Measurements from ENCODE around the gene ARID1B.
"Not testable (repeated sequence)": the region's sequence is repeated elsewhere in the genome, so short reads cannot be mapped to it uniquely, and the experiment has no call there.

The ARID1B gene

GRCh38 chr6:157145656-157146285 lies 368.6 kb downstream of the ARID1B start:
- no peak for DNase-seq

- not testable (repeated sequence) for DNase-seq
These were observed 370.2 kb downstream of the ARID1B start for GRCh38 chr6:157147054-157148026.

GRCh38 chr6:157148391-157149323 lies 371.5 kb downstream of the ARID1B start:
- DNase-seq, result no peak

- DNase-seq, result no peak
These were observed 372.9 kb downstream of the ARID1B start for GRCh38 chr6:157150076-157150475.

- DNase-seq, result no peak
These were observed 373.9 kb downstream of the ARID1B start for GRCh38 chr6:157151029-157151428.

GRCh38 chr6:157151989-157152388 lies 374.8 kb downstream of the ARID1B start:
- DNase-seq, result no peak

GRCh38 chr6:157152556-157152955 lies 375.4 kb downstream of the ARID1B start:
- DNase-seq, result no peak

GRCh38 chr6:157155804-157156203 lies 378.6 kb downstream of the ARID1B start:
- DNase-seq, result no peak

- no peak for DNase-seq
These were observed 380.1 kb downstream of the ARID1B start for GRCh38 chr6:157157258-157157657.

GRCh38 chr6:157158456-157158855 lies 381.3 kb downstream of the ARID1B start:
- no peak for DNase-seq

GRCh38 chr6:157158897-157159296 lies 381.7 kb downstream of the ARID1B start:
- DNase-seq, result no peak

- no peak for DNase-seq
These were observed 382.2 kb downstream of the ARID1B start for GRCh38 chr6:157159348-157159747.

- DNase-seq, result no peak
These were observed 384.7 kb downstream of the ARID1B start for GRCh38 chr6:157161912-157162311.

- no peak for DNase-seq
These were observed 385.7 kb downstream of the ARID1B start for GRCh38 chr6:157162766-157163433.

GRCh38 chr6:157163434-157164159 lies 386.4 kb downstream of the ARID1B start:
- no peak for DNase-seq

GRCh38 chr6:157164972-157165371 lies 387.8 kb downstream of the ARID1B start:
- DNase-seq, result no peak

GRCh38 chr6:157166784-157167183 lies 389.6 kb downstream of the ARID1B start:
- DNase-seq, result no peak

GRCh38 chr6:157167837-157168236 lies 390.7 kb downstream of the ARID1B start:
- DNase-seq, result no peak

- DNase-seq, result no peak
These were observed 391.3 kb downstream of the ARID1B start for GRCh38 chr6:157168471-157168870.

GRCh38 chr6:157169226-157169625 lies 392.0 kb downstream of the ARID1B start:
- no peak for DNase-seq

GRCh38 chr6:157169656-157170055 lies 392.5 kb downstream of the ARID1B start:
- no peak for DNase-seq

GRCh38 chr6:157170535-157170934 lies 393.4 kb downstream of the ARID1B start:
- DNase-seq, result no peak
